Tibial artery (tissue), 4 donors: ENCODE measurements around the gene TARBP2.

Experiments
- DNase-seq, 2 donors: peaks; one replicate each; pipeline ENCODE4 v3.0.0-alpha.2; 2019
- H3K27ac ChIP-seq, 2 donors: fragments of 200-600 bp; sonication (generic) in 1 of 2; 1 replicate in 1 of 2; 2 replicates in 1 of 2; pipeline ENCODE4 v1.5.1; 2018 to 2019; ENCODE audit warnings: mild to moderate bottlenecking in 1 of 2
- H3K27me3 ChIP-seq, 2 donors: fragments of 200-600 bp; sonication (generic) in 1 of 2; one replicate each; pipeline versions ENCODE4 v1.5.1 to v1.6.0; 2016 to 2019
- H3K36me3 ChIP-seq, 3 donors: fragments of 200-600 bp; sonication (generic) in 2 of 3; one replicate each; pipeline ENCODE4 v1.5.1; 2016 to 2019; ENCODE audit warnings: mild to moderate bottlenecking in 2 of 3
- H3K4me1 ChIP-seq, 4 donors: fragments of 200-600 bp; sonication (generic) in 2 of 4; 1 replicate in 3 of 4; 2 replicates in 1 of 4; pipeline ENCODE4 v1.5.1; 2016 to 2019
- H3K4me3 ChIP-seq, 2 donors: fragments of 200-600 bp; sonication (generic) in 1 of 2; 1 replicate in 1 of 2; 2 replicates in 1 of 2; pipeline ENCODE4 v1.5.1; 2018 to 2019; ENCODE audit warnings: mild to moderate bottlenecking in 2 of 2
- H3K9me3 ChIP-seq, 3 donors: fragments of 200-600 bp; sonication (generic) in 1 of 3; one replicate each; pipeline ENCODE4 v1.5.1; 2016 to 2019
- CTCF ChIP-seq, 2 experiments: fragments of 200-600 bp in 1 of 2; fragments of 450-650 bp in 1 of 2; IDR thresholded peaks; one replicate each; pipeline ENCODE4 v1.5.1; 2017 to 2019; ENCODE audit warnings: antibody characterized with exemption in 2 of 2, mild to moderate bottlenecking in 1 of 2, moderate library complexity in 1 of 2
- intact Hi-C: fragments of 100-400 bp; cut with DNase I; formaldehyde crosslinking; loops from one replicate; pipeline ENCODE4 v1.15.0; 2023; ENCODE audit warnings: low total_unique reads

Gene TARBP2

DNA sequence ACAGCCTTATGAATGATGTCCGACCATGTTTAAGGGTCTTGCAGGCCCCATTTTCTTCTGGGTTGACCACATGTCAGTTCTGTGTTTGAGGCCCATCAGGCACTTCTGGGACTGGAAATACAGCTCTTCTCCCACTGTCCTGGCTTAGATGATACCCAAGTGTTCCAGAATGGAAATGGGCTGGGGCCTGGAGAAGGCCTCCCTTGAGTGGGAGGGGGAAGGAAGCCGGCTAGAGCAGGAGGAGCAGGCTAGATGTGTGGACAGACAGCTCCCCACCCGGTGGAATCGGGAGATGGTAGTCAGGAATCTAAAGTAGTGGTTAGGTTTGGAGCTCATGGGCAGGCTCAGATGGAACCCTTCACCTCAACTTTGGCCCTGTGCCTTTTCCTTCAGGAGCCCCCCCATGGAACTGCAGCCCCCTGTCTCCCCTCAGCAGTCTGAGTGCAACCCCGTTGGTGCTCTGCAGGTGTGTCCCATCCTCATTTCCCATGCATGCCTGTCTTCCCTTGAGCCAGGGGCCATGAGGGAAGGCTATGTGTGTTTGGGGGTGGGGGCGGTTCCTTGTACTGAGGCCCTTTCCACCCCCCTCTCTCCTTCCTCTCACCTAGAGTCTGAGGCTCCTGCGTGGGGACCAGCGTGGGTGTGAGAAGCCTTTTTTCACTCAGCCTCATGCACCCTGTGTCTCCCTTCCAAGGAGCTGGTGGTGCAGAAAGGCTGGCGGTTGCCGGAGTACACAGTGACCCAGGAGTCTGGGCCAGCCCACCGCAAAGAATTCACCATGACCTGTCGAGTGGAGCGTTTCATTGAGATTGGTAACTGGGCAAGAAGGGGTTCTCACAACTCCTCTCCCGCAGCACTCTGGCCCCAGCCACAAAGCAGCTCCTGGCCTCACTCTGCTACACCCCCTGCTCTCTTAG, 3.2 kb downstream of the TARBP2 start:
- peaks cover 2 to 69% (median 62%) of the 10 kb centered on the region in 4 donors for H3K4me1 ChIP-seq
- TF ChIP-seq CTCF (IDR thresholded peaks at IDR 0.05) = no peak
- no peak overlapping the region for H3K4me3 ChIP-seq
- no peaks in the 10 kb centered on the region for H3K27me3 ChIP-seq
- H3K36me3 ChIP-seq = peaks cover 0 to 34% (median 8%) of the 10 kb centered on the region in 3 donors
- intact Hi-C loops = no loop called here
- H3K27ac ChIP-seq = peak overlapping the region; percentile 96 to 98
- H3K9me3 ChIP-seq = no peaks in the 10 kb centered on the region
- DNase-seq = peak in 1 of 2 donors; percentile 38

DNA sequence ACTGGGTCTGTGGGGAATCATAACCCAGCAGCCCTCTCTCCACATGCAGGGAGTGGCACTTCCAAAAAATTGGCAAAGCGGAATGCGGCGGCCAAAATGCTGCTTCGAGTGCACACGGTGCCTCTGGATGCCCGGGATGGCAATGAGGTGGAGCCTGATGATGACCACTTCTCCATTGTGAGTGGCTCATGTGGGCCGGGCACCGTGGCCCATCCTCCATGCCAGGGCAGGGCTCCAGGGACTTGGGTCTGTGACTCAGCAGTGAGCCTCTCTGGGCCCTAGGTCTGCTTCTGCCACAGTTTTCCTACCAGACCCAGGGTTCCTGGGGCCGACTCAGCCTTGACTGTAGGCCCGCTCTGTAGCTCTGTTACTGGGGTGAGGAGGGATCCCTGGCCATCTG, 4.0 kb downstream of the TARBP2 start:
- H3K27ac ChIP-seq = peak overlapping the region; percentile 96 to 98
- intact Hi-C loops = no loop called here
- H3K27me3 ChIP-seq = no peaks in the 10 kb centered on the region

GRCh38 chr12:53505555-53506449, 4.7 kb downstream of the TARBP2 start:
- Histone ChIP-seq H3K27ac (peak overlapping the region; percentile 96 to 98), H3K36me3 (peaks cover 0 to 49% (median 15%) of the 10 kb centered on the region in 3 donors), H3K4me1 (peaks cover 2 to 69% (median 57%) of the 10 kb centered on the region in 4 donors), H3K4me3 (no peak overlapping the region), H3K27me3 (no peaks in the 10 kb centered on the region), H3K9me3 (no peaks in the 10 kb centered on the region)
- TF ChIP-seq CTCF (IDR thresholded peaks at IDR 0.05) = no peak
- intact Hi-C loops = no loop called here
- no peak for DNase-seq

More for the DNA sequence above, 4.0 kb downstream of the TARBP2 start:
- peaks cover 2 to 69% (median 58%) of the 10 kb centered on the region in 4 donors for H3K4me1 ChIP-seq
- no peaks in the 10 kb centered on the region for H3K9me3 ChIP-seq
- no peak for TF ChIP-seq CTCF (IDR thresholded peaks at IDR 0.05)
- peak; percentile 63 to 95 for DNase-seq
- H3K36me3 ChIP-seq = peaks cover 0 to 42% (median 9%) of the 10 kb centered on the region in 3 donors
- H3K4me3 ChIP-seq = no peak overlapping the region

GRCh38 chr12:53506450-53506785, 5.3 kb downstream of the TARBP2 start:
- no peak for TF ChIP-seq CTCF (IDR thresholded peaks at IDR 0.05)
- H3K36me3 ChIP-seq = peaks cover 0 to 55% (median 21%) of the 10 kb centered on the region in 3 donors
- no peaks in the 10 kb centered on the region for H3K9me3 ChIP-seq
- H3K27ac ChIP-seq = peak overlapping the region; percentile 96 to 98
- H3K4me3 ChIP-seq = no peak overlapping the region
- peaks cover 2 to 69% (median 56%) of the 10 kb centered on the region in 4 donors for H3K4me1 ChIP-seq
- DNase-seq = no peak
- no peaks in the 10 kb centered on the region for H3K27me3 ChIP-seq
- intact Hi-C loops = no loop called here

- H3K27me3 ChIP-seq = no peaks in the 10 kb centered on the region
- intact Hi-C loops = no loop called here
- TF ChIP-seq CTCF (IDR thresholded peaks at IDR 0.05) = no peak
- peak within 1 kb of the TSS; percentile 96 to 98 for H3K27ac ChIP-seq
- H3K4me1 ChIP-seq = peaks cover 2 to 62% (median 50%) of the 10 kb centered on the region in 4 donors
- H3K36me3 ChIP-seq = peaks cover 4 to 61% (median 27%) of the 10 kb centered on the region in 3 donors
- no peaks in the 10 kb centered on the region for H3K9me3 ChIP-seq
- no peak for DNase-seq
- H3K4me3 ChIP-seq = no peak within 1 kb of the TSS
These were observed 6.0 kb downstream of the TARBP2 start, which contains the start of gene NPFF for GRCh38 chr12:53506881-53507602. TSS of gene NPFF (minus strand) at chr12:53507484. CDS start at chr12:53507474, 10 bp downstream.
